NCI-H1105 treated with DMSO at 0.1 percent for 48 hours (cell line): ENCODE data around the gene USP13.
A peak's percentile ranks its signal among the peaks of the same experiment; 100 is the strongest.
"Not testable (repeated sequence)": the region's sequence is repeated elsewhere in the genome, so short reads cannot be mapped to it uniquely, and the experiment has no call there.

Experiments
- DNase-seq: peaks from one replicate; lab custom pipeline; 2025; lab: John Stamatoyannopoulos, UW

The USP13 gene

GRCh38 chr3:179652447-179653095 lies at the start of gene USP13:
USP13 (plus strand) TSS chr3:179653040; CDS start chr3:179653226, 186 bp downstream.
- peak; percentile 90 for DNase-seq

GRCh38 chr3:179603321-179603720 lies 49.5 kb upstream of the USP13 start:
- DNase-seq: no peak

- DNase-seq: no peak
Observed at GRCh38 chr3:179603831-179604230, 49.0 kb upstream of the USP13 start.

- DNase-seq: peak; percentile 99
Observed at GRCh38 chr3:179604321-179605078, 48.3 kb upstream of the USP13 start, which contains the start of the genes MRPL47 and NDUFB5. MRPL47 (minus strand) TSS chr3:179604638; CDS start chr3:179604624, 14 bp downstream. NDUFB5 (plus strand) TSS chr3:179604794; CDS start chr3:179604816, 22 bp downstream.

- DNase-seq: no peak
Observed at GRCh38 chr3:179606534-179607085, 46.2 kb upstream of the USP13 start.

- no peak for DNase-seq
Observed at GRCh38 chr3:179608931-179609720, 43.7 kb upstream of the USP13 start.

- no peak for DNase-seq
Observed at GRCh38 chr3:179610066-179610465, 42.8 kb upstream of the USP13 start.

GRCh38 chr3:179613807-179614206 lies 39.0 kb upstream of the USP13 start:
- DNase-seq: no peak

- DNase-seq: no peak
Observed at GRCh38 chr3:179615458-179616173, 37.2 kb upstream of the USP13 start.

GRCh38 chr3:179622023-179622422 lies 30.8 kb upstream of the USP13 start:
- no peak for DNase-seq

- no peak for DNase-seq
Observed at GRCh38 chr3:179624451-179624850, 28.4 kb upstream of the USP13 start.

GRCh38 chr3:179630753-179631451 lies 21.9 kb upstream of the USP13 start:
- DNase-seq: no peak

- DNase-seq: no peak
Observed at GRCh38 chr3:179640469-179640868, 12.4 kb upstream of the USP13 start.

- no peak for DNase-seq
Observed at GRCh38 chr3:179642871-179643270, 10.0 kb upstream of the USP13 start.

GRCh38 chr3:179643837-179644236 lies 9.0 kb upstream of the USP13 start:
- not testable (repeated sequence) for DNase-seq

- DNase-seq: no peak
Observed at GRCh38 chr3:179646177-179646576, 6.7 kb upstream of the USP13 start.

GRCh38 chr3:179651687-179652446 lies 973 bp upstream of the USP13 start:
- DNase-seq: no peak

- peak; percentile 86 for DNase-seq
Observed at GRCh38 chr3:179653096-179653797, 407 bp downstream of the USP13 start.

- DNase-seq: no peak
Observed at GRCh38 chr3:179655236-179655635, 2.4 kb downstream of the USP13 start.
